ENCODE data around the gene IFNGR1.
A peak's percentile ranks its signal among the peaks of the same experiment; 100 is the strongest.
"Not testable (repeated sequence)": the region's sequence is repeated elsewhere in the genome, so short reads cannot be mapped to it uniquely, and the experiment has no call there.

The IFNGR1 gene

DNA sequence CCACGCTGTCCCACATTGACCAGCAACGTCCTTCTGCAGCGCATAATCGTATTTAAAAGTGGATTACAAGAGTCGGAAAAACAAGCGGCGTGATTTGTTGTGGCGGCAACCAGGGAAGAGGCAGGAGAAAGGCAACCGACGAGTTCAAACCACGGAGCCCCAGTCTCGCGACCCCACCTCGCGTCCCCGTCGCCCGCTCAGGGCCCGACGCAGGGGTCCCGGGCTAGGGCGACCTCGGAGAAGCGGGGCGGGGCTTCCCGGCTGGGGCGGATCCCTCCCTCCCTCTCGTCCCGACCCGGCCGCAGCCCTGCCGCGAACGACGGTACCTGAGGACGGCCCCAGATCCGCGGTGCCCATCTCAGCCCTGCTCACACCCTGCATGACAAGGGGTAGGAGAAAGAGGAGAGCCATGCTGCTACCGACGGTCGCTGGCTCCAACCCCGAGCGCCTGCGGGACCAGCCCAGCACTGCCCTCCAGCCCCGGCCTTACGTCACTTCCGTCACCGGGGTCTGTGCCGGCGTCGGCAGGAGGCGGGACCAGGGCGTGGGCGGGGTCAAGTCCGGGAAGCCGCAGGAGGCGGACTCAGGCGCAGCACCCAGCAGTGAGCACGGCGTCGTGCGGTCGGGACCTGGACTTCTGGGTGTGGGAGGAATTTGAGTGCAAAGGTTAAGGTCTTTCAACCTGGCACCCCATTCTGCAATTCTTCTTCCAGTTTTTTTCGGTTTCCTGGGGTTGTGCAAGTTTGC is at the start of gene IFNGR1:
Gene IFNGR1, minus strand, starts transcription at position 469 of the 747 bp plus-strand sequence. Its CDS starts 58 bp downstream, at position 411.
- peak; percentile 98 for DNase-seq

DNA sequence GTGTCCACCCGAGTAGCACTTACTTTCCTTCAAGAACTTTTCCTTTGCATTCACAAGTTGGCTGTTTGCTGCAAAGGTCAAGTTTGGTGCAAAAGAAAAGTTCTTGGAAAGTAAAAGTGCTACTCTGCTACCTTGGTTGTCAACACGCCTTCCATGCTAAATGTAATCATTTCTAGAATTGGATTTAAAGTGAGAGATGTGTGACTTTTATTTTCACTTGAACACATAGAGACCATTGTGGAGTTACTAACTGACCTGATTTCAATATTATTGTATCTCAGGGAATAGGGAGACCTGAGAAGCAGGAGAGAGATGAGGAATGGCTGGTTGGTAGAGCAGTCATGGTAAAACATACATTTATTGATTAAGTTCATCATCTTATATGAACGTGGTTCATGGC is 49.7 kb upstream of the IFNGR1 start:
- DNase-seq, result no peak

DNA sequence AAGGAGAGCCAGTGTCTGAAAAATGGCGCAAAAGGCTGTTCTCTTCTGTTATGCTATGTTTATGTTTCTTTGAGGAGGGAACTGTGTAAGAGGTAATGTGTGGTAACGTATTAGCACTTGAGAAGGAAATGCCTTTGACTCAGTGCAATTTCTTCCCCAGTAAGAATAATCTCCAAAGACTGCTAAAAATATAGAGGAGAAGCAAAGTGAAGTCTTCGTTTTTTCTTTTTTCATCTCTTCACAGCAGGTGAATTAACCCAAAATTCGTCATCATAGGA is 47.1 kb upstream of the IFNGR1 start:
- DNase-seq, result no peak

DNA sequence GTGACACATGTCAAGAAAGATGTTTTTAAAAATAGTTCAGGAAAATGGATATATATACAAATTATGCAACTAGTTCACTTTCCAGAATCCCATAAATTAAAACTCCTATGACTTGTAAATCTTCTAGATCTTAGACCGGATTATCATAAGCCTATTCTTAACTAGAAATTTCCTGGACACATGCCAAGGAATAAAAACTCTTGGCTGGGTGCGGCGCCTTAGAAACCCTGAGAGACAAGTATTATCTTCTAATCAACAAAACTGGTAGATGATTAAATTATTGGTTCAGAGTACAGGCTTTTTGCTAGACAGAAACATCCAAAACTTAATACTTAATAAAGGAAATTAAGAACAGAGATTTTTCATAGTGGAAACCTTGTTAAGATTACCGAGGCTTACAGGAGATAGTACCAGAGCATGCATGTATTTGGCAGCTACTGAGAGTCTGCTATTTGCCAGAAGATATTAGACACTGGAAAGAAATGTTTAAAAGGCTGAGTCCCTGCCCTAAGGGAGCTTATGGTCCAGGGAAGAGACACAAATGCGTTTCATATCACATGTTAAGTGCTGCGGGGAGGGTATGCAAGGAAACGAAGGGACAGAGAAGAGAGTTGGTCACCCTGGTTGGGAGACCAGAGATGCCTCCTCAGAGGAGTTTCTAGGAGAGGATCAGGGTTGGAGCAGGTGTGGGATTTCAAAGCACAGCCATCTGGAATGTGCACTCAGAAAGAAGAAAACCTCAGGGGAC is 46.5 kb upstream of the IFNGR1 start:
- DNase-seq, result no peak

DNA sequence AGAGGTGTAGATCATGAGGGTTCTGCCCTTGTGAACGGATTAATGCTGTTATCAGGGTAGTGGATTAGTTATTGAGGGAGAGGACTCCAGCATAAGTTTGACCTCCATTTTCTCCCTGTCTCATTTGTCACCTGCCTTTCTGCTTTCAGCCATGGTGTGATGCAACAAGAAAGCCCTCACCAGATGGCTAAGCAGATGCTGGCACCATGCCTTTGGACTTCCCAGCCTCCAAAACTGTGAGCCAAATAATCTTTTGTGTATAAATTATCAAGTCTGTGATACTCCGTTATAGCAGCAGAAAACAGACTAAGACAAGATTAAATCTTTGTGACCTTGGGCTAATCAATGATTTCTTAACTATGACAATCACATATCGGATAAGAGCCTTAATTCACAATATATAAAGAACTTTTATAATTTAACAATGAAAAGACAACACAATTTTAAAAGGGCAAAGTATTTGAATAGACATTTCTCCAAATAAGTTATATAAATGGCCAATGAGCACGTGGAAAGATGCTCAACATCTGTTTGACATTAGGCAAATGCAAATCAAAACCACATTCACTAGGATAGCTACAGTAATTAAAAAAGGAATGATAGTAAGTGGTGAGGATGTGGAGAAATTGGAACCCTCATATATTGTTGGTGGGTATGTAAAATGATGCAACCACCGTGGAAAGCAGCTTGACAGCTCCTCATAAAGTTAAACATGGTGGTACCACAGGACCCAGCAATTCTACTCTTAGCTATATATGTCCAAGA is 45.3 kb upstream of the IFNGR1 start:
- no peak for DNase-seq

DNA sequence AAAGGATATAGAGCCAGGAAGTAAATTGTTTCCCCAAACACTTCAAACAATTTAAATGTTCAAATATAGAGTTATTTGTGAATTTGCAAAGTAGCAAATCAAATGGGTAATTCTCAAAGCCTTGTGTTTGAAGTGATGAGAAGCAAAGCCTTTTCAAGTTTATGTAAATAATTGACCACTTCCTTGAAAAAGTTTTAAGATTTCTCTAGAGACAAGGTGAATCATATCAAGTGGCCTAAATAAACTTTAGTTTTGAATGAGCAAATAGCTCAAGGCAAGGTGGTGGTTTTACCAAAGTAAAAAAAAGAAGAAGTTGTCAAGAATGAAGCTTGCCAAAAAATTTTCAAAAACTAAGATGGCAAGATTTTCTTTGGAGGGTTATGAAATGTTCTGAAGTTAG is 42.6 kb upstream of the IFNGR1 start:
- peak; percentile 60 for DNase-seq

DNA sequence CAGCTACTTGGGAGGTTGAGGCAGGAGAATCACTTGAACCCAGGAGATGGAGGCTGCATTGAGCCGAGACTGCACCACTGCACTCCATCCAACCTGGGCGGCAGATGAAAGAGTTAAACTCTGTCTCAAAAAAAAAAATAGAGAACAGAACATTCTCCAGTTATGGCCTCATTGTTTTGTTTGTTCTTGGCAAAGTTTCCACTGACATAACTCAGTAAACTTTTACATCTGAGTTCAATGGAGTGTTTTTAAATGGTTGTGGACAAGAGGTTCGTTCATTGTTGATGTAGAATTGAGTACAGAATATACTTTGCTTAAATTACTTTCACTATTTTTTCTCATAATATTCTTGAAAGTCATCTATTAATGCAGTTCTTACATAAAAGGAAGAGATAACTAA is 42.2 kb upstream of the IFNGR1 start:
- no peak for DNase-seq

DNA sequence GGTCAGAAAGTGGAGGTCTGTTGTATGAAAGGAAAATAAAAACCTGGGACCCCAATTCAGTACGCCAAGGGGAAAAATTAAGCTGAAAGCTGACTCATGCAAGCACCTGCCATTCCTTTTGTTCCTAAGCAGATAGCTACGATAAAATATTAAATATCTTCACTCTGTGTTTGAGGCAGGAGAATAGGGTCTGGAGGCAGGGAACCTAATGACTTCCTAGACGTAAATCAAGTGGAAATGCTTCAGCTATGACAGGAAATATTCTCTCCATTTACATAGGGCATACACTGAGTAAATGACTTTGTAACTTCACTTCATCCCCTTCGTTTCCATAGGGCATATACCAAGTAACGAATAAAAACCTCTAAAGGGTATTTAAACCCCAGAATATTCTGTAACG is 41.0 kb upstream of the IFNGR1 start:
- DNase-seq, result no peak

DNA sequence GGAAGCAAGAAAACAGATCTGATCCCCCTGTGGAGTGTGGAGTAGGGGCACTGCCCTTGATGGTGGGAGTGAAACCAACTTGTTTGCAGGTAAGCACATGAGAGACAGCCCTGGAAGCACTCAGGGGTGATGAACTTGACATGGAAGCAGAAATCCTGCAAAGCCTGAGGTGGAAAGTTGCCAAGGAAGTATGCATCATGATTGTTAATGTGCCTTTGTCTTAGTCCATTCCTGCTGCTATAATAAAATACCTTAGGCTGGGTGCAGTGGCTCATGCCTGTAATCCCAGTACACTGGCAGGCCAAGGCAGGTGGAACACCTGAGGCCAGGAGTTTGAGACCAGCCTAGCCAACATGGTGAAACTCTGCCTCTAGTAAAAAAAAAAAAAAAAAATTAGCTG is 40.2 kb upstream of the IFNGR1 start:
- no peak for DNase-seq

DNA sequence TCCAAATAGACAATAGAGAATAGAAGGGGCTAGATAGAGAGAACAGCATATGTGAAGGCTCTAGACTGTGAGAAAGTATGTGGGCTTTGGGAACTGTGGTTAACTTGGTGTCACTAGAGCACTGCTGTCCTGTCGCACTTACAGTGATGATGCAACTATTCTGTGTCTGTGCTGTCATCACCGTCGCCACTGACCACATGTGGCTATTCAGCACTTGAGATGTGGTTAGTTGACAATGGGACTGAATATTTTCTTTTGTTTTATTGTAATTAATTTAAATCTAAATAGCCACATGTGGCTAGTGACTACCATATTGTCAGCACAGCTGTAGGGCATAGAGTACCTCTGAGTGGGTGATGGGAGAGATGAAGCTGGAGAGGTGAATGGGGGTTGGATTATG is 39.0 kb upstream of the IFNGR1 start:
- peak; percentile 71 for DNase-seq

DNA sequence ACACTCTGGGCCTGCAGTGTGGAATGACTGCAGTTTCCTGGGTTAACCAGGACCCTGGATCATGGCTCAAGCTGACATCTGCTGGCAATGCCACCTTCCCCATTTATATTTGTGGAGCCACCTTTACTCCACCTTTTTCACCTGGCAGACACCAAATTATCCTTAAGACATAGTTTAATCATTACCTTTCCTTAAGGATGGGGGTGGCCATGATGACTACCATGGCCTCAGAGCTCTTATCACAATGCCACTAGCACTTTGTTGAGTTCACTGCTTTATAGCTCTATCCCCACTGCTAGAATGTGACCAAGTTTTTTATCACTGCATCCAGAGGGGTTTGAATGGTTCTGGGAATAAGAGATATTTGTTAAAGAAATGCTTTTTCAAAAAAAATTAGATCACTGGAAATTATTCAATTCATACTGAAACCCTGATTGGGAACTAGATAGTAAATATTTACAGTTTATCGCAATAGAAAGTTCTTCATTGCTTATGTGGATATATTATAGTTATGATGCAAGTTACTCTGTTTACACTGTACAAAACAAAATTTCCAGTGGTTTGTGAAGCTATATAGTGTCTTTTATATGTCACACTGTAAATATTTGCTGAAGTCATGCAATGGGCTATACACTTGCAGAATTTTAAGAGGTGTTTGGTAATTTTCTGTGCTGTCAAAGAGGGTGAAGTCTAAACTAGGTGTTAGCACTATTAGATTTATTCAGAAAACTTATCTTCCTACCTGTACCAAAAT is 37.3 kb upstream of the IFNGR1 start:
- DNase-seq, result no peak

DNA sequence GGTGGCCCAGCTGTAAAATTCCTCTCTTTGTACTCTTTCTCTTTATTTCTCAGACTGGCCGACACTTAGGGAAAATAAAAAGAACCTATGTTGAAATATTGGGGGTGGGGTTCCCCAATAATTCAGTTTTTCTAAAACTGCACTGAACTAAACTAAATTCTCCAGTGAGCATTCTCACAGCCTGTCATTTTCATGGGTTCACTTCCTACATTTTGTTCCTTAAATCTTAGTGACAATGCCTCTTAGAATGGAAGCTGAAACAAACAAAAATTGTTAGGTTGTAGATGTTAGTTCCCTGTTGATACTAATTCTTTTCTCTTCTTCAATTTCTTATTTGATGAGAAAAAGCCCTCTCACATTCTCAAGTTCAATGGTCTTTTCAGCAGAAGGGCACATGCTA is 35.8 kb upstream of the IFNGR1 start:
- no peak for DNase-seq

DNA sequence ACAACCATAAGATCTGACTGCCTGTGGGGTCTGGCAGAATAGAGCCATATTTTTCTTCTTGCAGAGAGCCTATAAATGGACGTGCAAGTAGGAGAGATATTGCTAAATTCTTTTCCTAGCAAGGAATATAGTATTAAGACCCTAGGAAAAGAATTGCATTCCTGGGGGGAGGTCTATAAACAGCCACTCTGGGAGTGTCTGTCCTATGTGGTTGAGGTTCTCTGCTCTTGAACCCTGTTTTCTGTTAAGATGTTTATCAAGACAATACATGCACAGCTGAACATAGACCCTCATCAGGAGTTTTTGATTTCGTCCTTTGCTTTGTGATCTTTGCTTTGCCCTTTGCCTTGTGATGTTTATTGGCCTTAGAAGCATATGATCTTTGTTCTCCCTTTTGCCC is 35.2 kb upstream of the IFNGR1 start:
- DNase-seq, result not testable (repeated sequence)

DNA sequence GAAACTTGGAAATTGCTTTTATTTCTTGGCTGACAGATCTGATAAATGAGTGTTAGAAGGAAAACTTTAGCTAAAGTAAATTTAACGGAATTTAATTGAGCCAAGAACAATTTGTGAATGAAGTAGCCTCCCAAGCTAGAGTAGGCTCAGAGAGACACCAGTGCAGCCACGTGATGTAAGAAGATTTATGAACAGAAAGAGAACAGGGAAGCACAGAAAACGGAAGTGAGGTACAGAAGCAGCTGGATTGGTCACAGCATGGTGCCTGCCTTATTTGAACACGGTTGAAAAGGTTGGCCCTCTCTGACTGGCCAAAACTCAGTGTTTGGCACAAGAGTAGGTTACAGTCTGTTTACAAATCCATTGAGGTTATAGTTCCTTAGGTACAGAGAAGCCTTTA is 29.5 kb upstream of the IFNGR1 start:
- peak; percentile 47 for DNase-seq

DNA sequence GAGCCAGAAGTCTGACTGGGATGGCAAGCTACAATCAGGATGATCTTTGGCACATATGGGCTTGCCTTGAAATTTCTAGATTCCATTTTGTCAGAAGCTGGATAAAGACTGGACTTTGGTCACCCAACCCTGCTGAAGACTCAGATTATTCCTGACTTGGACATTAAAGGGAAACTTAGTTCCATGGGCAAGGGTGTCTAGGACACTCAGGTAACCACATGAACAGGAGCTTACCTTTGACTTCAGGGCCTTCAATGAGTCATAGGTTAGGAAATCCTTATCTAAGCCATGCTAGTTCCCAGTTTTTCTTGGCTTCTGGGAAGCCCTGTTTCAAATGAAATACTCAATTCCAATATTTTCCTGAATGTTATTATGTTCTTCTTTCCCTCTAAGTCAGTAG is 28.5 kb upstream of the IFNGR1 start:
- DNase-seq, result no peak

DNA sequence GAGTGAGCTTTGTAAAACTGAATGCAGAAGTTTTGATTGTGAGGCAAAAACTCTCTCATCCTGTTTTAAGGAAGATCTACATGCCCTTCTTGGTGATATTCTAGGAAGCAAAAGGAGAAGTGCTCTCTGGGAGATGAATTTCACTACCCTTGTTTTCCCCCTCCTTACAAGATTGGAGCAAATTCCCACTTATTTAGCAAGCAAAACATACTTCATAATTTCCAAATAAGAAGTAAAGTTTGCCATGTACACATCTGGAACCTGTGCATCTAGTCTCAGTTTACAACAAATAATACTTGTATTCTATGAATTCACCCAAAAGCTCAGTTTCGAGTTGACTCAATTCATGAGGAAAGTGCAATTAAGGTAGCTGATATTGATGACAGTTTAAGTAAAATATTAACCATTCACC is 27.6 kb upstream of the IFNGR1 start:
- no peak for DNase-seq

DNA sequence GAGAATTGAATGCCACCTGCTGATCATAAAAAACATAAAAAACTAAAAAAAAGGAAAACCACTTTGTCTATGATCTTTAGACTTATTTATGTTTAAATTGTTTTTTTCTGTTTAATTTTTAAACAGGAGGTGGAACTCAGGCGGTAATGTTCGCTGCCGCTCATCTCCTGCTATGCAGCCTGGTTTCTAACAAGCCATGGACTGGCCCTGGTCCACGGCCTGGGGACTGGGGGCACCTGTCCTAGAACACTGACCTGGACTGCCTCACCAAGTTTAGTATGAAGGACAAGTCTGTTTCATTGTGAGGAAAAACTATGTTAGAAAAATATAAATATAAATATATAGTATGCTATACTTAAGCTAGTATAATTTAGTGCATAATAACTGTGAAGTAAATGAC is 27.0 kb upstream of the IFNGR1 start:
- DNase-seq, result no peak

DNA sequence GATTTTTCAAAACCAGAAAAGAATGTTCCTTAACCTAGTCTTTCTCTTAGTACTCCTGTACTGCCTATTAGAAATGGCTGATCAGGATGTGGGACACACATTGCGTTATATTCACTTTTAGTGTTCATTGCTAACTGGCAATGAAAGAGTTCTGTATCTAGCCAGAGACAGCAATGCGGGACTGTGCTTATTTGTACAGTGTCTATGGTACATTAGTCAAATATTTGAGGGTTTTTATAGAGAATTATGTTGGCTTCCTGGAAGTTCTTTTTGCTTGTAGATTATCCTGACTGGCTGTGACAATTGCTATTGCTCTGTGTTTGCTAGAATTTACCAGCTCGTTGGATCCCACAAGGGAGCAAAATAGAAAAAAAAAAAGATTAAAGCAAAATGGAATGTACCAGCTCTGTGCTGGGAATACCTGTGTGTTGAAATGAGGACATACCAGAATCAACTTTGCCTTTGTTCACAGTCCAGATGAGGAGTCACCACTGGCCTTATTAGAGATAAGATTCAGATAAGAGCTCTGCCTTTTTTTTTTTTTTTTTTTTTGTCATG is 22.4 kb upstream of the IFNGR1 start:
- DNase-seq, result no peak

DNA sequence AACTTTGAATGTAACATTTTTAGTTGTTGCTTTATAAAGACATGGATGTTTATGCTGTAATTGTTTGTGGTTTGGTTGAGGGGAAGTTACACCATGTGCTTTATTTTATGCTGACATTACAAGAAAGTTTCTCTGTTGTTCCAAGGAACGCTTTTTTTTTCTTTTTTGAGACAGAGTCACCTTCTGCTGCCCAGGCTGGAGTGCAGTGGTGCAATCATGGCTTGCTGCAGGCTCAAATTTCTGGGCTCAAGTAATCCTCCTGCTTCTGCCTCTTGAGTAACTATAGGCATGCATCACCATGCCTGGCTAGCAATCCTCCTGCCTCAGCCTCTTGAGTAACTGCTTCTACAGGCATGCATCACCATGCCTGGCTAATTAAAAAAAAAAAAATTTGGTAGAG is 21.0 kb upstream of the IFNGR1 start:
- peak; percentile 71 for DNase-seq

DNA sequence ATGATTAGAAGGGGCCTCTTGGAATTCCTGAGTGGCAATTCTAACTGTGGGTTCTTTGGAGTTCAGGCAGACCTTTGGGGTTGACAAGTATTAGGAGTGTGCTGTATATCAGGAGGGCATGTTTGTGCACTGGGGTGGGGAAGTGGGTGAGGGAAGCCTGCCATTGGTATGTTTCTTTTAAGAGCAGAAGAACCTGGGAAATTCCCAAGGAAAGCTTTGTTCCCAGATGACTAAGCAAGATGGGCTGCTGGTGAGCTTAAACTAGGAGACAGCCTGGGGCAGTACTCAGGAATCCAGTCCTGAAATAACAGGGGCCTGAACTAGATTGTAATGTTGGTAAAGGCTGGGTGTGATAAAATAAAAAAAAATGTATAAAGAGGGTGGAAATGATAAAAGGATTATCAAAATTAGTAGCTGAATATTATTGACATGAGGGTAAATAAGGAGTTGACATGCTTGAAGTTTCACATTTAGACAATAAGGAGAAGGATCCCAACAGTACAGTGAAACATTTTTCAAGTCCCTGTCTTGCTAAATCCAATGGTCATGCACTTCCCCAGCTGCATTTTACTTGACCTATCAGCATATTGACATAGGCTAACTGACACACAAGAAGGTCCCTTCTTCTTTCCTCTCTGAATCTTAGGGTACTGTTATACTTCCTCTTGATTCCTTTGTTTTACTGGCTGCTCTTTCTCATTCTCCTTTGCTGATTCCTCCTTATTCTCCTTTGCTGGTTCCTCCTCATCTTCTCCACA is 18.4 kb upstream of the IFNGR1 start:
- DNase-seq, result no peak

DNA sequence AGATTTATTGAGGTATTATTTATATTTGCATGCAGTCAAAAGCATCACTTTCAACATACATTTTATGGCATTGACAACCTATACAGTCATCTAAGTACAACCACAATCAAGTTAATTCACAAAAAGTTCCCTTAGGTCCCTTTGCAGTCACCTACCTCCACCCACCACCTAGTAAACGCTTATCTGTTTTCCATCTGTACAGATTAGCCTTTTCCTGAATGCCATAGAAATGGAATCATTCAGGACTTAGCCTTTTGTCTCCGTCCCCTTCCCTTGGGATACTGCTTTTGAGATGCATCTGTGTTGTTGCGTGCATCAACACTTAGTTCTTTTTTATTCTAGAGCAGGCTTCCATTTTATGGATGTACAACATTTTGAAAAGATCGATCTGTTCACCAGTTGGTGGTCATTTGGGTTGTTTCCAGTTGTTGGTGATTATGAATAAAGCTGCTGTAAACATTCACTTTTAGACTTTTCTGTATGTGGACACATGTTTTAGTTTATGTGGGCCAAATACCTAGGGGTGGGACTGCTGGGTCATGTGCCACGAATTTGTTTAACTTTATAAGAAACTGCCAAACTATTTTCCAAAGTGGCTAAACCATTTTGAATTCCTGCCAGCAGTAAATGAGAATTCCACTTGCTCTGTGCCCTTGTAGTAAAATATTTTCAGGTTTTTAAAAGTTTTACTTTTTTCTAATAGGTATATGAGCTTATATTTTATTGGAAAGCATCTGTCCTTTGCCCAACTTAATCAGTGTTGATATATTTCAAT is 17.6 kb upstream of the IFNGR1 start:
- DNase-seq, result no peak
